GM21529 (cell line): ENCODE measurements around the gene NODAL.

Experiments used
- ATAC-seq: cut with Tn5 transposase; IDR thresholded peaks from one replicate; pipeline ENCODE4 v1.9.1; 2021; ENCODE audit not compliant: unreplicated experiment

The NODAL gene

GRCh38 chr10:70465278-70465677 is 23.8 kb upstream of the NODAL start:
- ATAC-seq, result no peak

GRCh38 chr10:70462349-70462984 is 21.0 kb upstream of the NODAL start:
- no peak for ATAC-seq

GRCh38 chr10:70461397-70462348 is 20.2 kb upstream of the NODAL start:
- no peak for ATAC-seq

- no peak for ATAC-seq
Measured at GRCh38 chr10:70459774-70460490, 18.5 kb upstream of the NODAL start.

- no peak for ATAC-seq
Measured at GRCh38 chr10:70459061-70459773, 17.7 kb upstream of the NODAL start.

- ATAC-seq, result no peak
Measured at GRCh38 chr10:70458329-70459060, 17.0 kb upstream of the NODAL start.

GRCh38 chr10:70457759-70458305 is 16.4 kb upstream of the NODAL start:
- ATAC-seq, result no peak

GRCh38 chr10:70456164-70456563 is 14.7 kb upstream of the NODAL start:
- ATAC-seq, result no peak

- no peak for ATAC-seq
Measured at GRCh38 chr10:70455213-70455630, 13.7 kb upstream of the NODAL start.

- ATAC-seq, result no peak
Measured at GRCh38 chr10:70448236-70448635, 6.8 kb upstream of the NODAL start.

GRCh38 chr10:70445718-70446657 is 4.5 kb upstream of the NODAL start:
- ATAC-seq, result no peak

GRCh38 chr10:70444744-70445143 is 3.3 kb upstream of the NODAL start:
- no peak for ATAC-seq

- no peak for ATAC-seq
Measured at GRCh38 chr10:70442332-70442988, 979 bp upstream of the NODAL start.

- ATAC-seq, result no peak
Measured at GRCh38 chr10:70441895-70442309, 421 bp upstream of the NODAL start.

- no peak for ATAC-seq
Measured at GRCh38 chr10:70440296-70441160, 953 bp downstream of the NODAL start.

- ATAC-seq, result no peak
Measured at GRCh38 chr10:70437721-70438120, 3.8 kb downstream of the NODAL start.
